Suprapubic skin (tissue), 4 donors: ENCODE results near the gene CRYBG2. TPM values are rescaled to one million over a fixed set of nuclear protein-coding genes. Genes with fewer than 3 reads are reported as not detected.
A peak's percentile ranks its signal among the peaks of the same experiment; 100 is the strongest.

ENCODE experiments used
- DNase-seq, 2 donors: peaks; one replicate each; pipeline ENCODE4 v3.0.0-alpha.2; 2019; ENCODE audit warnings: low spot score in 2 of 2
- H3K27ac ChIP-seq: fragments of 200-600 bp; sonication (generic); one replicate; pipeline ENCODE4 v1.5.1; 2019
- H3K27me3 ChIP-seq: fragments of 200-600 bp; sonication (generic); one replicate; pipeline ENCODE4 v1.5.1; 2019
- H3K36me3 ChIP-seq: fragments of 200-600 bp; sonication (generic); one replicate; pipeline ENCODE4 v1.5.1; 2019
- H3K4me1 ChIP-seq: fragments of 200-600 bp; sonication (generic); one replicate; pipeline ENCODE4 v1.5.1; 2019
- H3K4me3 ChIP-seq: fragments of 200-600 bp; sonication (generic); one replicate; pipeline ENCODE4 v1.5.1; 2019; ENCODE audit warnings: mild to moderate bottlenecking
- H3K9me3 ChIP-seq: fragments of 200-600 bp; sonication (generic); one replicate; pipeline ENCODE4 v1.5.1; 2019
- EP300 ChIP-seq: sonication (generic); formaldehyde crosslinking; IDR thresholded peaks from one replicate; pipeline ENCODE4 v1.6.1; 2017; ENCODE audit warnings: antibody characterized with exemption
- POLR2A ChIP-seq, 2 donors: fragments of 450-650 bp; IDR thresholded peaks; one replicate each; pipeline ENCODE4 v1.6.1; 2017; ENCODE audit warnings: antibody characterized with exemption in 2 of 2, mild to moderate bottlenecking in 2 of 2, moderate library complexity in 2 of 2
- POLR2AphosphoS5 ChIP-seq, 3 donors: sonication (generic); formaldehyde crosslinking; IDR thresholded peaks; one replicate each; pipeline ENCODE4 v1.6.1; 2017; ENCODE audit warnings: antibody characterized with exemption in 3 of 3
- WGBS: methylation state at CpG from one replicate; pipeline ENCODE4 v1.1.5; 2018; 5-methylcytosine and 5-hydroxymethylcytosine counted together
- total RNA-seq, 4 donors: library from RNA; depleted of rRNA; stranded (reverse); fragments of >200 nt; gene quantifications; one replicate each; pipeline ENCODE4 v1.1.0, GENCODE V29; 2016
- TF ChIP-seq, protein P1 (sequence below), 2 donors: fragments of 200-600 bp in 1 of 2; fragments of 450-650 bp in 1 of 2; sonication (generic) in 1 of 2; IDR thresholded peaks; one replicate each; pipeline ENCODE4 v1.5.1; 2016 to 2019; ENCODE audit warnings: antibody characterized with exemption in 2 of 2, mild to moderate bottlenecking in 1 of 2, moderate library complexity in 1 of 2

Gene CRYBG2
- total RNA-seq, 4 donors from 2014 or later = 47.8 to 96.9 (median 62.8) TPM

DNA sequence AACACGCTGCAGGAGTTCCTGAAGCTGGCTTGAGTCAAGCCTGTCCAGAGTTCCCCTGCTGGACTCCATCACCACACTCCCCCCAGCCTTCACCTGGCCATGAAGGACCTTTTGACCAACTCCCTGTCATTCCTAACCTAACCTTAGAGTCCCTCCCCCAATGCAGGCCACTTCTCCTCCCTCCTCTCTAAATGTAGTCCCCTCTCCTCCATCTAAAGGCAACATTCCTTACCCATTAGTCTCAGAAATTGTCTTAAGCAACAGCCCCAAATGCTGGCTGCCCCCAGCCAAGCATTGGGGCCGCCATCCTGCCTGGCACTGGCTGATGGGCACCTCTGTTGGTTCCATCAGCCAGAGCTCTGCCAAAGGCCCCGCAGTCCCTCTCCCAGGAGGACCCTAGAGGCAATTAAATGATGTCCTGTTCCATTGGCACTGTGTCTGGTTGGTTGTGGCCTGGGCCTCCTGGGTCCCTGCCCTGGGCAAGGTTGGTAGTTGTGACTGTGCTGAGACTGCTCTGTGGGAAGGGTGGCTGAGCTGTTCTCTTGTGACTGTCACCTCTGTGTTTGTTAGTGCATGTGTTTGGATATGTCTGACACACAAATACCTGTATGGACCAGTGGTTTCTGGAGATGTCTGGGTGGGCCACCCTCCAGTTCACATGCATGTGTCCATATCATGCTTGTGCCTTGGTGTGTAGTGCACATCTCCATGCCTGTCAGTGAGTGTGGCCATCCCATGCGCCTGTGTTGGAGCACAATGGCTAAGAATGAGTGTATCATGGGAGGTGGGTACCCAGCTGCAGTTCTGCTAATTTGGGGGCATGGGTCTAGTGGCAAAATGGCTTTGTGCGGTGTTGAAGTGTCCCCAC, 72.6 kb downstream of the CRYBG2 start:
- Histone ChIP-seq H3K4me3 (peak overlapping the region; percentile 64), H3K36me3 (no peaks in the 10 kb centered on the region), H3K27ac (peak overlapping the region; percentile 90), H3K9me3 (no peaks in the 10 kb centered on the region), H3K27me3 (no peaks in the 10 kb centered on the region), H3K4me1 (peaks cover 91% of the 10 kb centered on the region)
- WGBS = 92% methylated on average over 5 of the region's 5 CpGs
- DNase-seq = peak in 1 of 2 donors; percentile 62
- TF ChIP-seq EP300 (no peak), POLR2AphosphoS5 (IDR thresholded peaks at IDR 0.05) (no peak), POLR2A (IDR thresholded peaks at IDR 0.05) (no peak)
- TF ChIP-seq, protein P1, sequence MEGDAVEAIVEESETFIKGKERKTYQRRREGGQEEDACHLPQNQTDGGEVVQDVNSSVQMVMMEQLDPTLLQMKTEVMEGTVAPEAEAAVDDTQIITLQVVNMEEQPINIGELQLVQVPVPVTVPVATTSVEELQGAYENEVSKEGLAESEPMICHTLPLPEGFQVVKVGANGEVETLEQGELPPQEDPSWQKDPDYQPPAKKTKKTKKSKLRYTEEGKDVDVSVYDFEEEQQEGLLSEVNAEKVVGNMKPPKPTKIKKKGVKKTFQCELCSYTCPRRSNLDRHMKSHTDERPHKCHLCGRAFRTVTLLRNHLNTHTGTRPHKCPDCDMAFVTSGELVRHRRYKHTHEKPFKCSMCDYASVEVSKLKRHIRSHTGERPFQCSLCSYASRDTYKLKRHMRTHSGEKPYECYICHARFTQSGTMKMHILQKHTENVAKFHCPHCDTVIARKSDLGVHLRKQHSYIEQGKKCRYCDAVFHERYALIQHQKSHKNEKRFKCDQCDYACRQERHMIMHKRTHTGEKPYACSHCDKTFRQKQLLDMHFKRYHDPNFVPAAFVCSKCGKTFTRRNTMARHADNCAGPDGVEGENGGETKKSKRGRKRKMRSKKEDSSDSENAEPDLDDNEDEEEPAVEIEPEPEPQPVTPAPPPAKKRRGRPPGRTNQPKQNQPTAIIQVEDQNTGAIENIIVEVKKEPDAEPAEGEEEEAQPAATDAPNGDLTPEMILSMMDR (IDR thresholded peaks at IDR 0.05) = no peak

DNA sequence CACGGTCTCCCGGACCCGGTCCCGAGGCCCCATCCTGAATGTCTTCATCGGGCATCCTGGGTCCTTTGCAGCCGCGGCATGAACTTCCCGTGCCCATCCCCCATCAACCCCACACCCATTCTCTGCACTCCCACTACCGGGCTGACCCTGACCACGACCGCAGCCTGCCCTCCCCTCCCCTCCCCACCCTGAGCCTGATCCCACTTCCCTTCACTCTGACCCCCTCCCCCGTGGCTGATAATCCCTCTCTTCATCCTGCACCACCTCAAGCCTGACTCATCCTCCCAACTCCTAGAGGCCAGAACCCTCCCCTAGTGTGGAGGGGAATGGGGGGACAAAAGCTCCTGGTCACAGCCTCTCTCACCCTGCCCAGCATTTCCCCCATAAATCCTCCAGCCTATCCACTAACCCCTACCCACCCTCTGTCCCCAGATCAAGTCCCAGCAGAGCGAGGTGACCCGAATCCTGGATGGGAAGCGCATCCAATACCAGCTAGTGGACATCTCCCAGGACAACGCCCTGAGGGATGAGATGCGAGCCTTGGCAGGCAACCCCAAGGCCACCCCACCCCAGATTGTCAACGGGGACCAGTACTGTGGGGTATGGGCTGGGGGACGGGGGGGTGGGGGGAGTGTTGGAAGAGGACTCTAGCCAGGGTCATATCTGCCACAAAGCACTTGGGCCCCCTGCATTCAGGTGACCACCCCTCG, 73.4 kb downstream of the CRYBG2 start:
- Histone ChIP-seq H3K4me1 (peaks cover 91% of the 10 kb centered on the region), H3K36me3 (no peaks in the 10 kb centered on the region), H3K4me3 (peak overlapping the region; percentile 64), H3K9me3 (no peaks in the 10 kb centered on the region), H3K27ac (peak overlapping the region; percentile 90), H3K27me3 (no peaks in the 10 kb centered on the region)
- TF ChIP-seq, protein P1 (IDR thresholded peaks at IDR 0.05) = no peak
- TF ChIP-seq EP300 (no peak), POLR2A (IDR thresholded peaks at IDR 0.05) (no peak), POLR2AphosphoS5 (IDR thresholded peaks at IDR 0.05) (no peak)
- 24% methylated on average over 13 of the region's 20 CpGs for WGBS
- DNase-seq = peak in 1 of 2 donors; percentile 78

GRCh38 chr1:26279456-26280332, 74.2 kb downstream of the CRYBG2 start, which contains the start of gene SH3BGRL3:
SH3BGRL3 (plus strand) TSS chr1:26280086; CDS start chr1:26280156, 70 bp downstream.
- H3K36me3 ChIP-seq = no peaks in the 10 kb centered on the region
- 1% methylated on average over 9 of the region's 66 CpGs for WGBS
- peak within 1 kb of the TSS; percentile 90 for H3K27ac ChIP-seq
- peaks cover 91% of the 10 kb centered on the region for H3K4me1 ChIP-seq
- DNase-seq = peak; percentile 93 to 96
- no peaks in the 10 kb centered on the region for H3K9me3 ChIP-seq
- TF ChIP-seq POLR2AphosphoS5 (IDR thresholded peaks at IDR 0.05) (peak in 2 of 3 donors; percentile 42 to 87), POLR2A (IDR thresholded peaks at IDR 0.05) (peak; percentile 67 to 90), EP300 (no peak)
- TF ChIP-seq, protein P1 (IDR thresholded peaks at IDR 0.05) = peak in 1 of 2 donors; percentile 46
- no peaks in the 10 kb centered on the region for H3K27me3 ChIP-seq
- H3K4me3 ChIP-seq = peak within 1 kb of the TSS; percentile 64

GRCh38 chr1:26278724-26279455, 75.0 kb downstream of the CRYBG2 start:
- TF ChIP-seq POLR2A (IDR thresholded peaks at IDR 0.05) = no peak
- peak in 2 of 3 donors; percentile 21 to 40 for TF ChIP-seq POLR2AphosphoS5 (IDR thresholded peaks at IDR 0.05)
- TF ChIP-seq EP300 = no peak
- peaks cover 85% of the 10 kb centered on the region for H3K4me1 ChIP-seq
- H3K36me3 ChIP-seq = no peaks in the 10 kb centered on the region
- WGBS = 15% methylated on average over 8 of the region's 9 CpGs
- DNase-seq = peak; percentile 81 to 83
- H3K27me3 ChIP-seq = no peaks in the 10 kb centered on the region
- H3K27ac ChIP-seq = peak overlapping the region; percentile 90
- H3K4me3 ChIP-seq = peak overlapping the region; percentile 64
- no peaks in the 10 kb centered on the region for H3K9me3 ChIP-seq
